ENCODE results near the gene RBMS1.

- TF ChIP-seq CTCF (IDR thresholded peaks at IDR 0.05): no peak
- no peak for TF ChIP-seq POLR2A (IDR thresholded peaks at IDR 0.05)
Measured at GRCh38 chr2:160306985-160307384, 186.6 kb downstream of the RBMS1 start.
